Right lung (tissue), 5 donors: ENCODE data around the gene HTT. TPM values are rescaled to one million over a fixed set of nuclear protein-coding genes. Genes with fewer than 3 reads are reported as not detected.

ENCODE experiments used
- DNase-seq, 2 donors: peaks; one replicate each; pipeline ENCODE4 v3.0.0-alpha.2; 2013
- polyA plus RNA-seq, 5 donors: library from polyadenylated mRNA; unstranded; fragments of 120-200 nt; gene quantifications; one replicate each; pipeline versions ENCODE4 v1.2.1 to v1.2.3, GENCODE V29; 2013; ENCODE audit warnings: inconsistent platforms in 1 of 5, low replicate concordance in 1 of 5; ENCODE audit not compliant: insufficient read length in 5 of 5, insufficient read depth in 1 of 5

HTT gene
- polyA plus RNA-seq, 5 donors = 27.9 to 34.4 (median 32.0) TPM

GRCh38 chr4:3234171-3235029, 159.9 kb downstream of the HTT start:
- no peak for DNase-seq

- DNase-seq = no peak
These were observed 160.5 kb downstream of the HTT start for GRCh38 chr4:3235030-3235345.

GRCh38 chr4:3235581-3235980, 161.1 kb downstream of the HTT start:
- no peak for DNase-seq

- DNase-seq = no peak
These were observed 161.9 kb downstream of the HTT start for GRCh38 chr4:3236326-3236878.

- no peak for DNase-seq
These were observed 162.8 kb downstream of the HTT start for GRCh38 chr4:3237266-3237665.

- DNase-seq = no peak
These were observed 163.5 kb downstream of the HTT start for GRCh38 chr4:3237712-3238560.

DNA sequence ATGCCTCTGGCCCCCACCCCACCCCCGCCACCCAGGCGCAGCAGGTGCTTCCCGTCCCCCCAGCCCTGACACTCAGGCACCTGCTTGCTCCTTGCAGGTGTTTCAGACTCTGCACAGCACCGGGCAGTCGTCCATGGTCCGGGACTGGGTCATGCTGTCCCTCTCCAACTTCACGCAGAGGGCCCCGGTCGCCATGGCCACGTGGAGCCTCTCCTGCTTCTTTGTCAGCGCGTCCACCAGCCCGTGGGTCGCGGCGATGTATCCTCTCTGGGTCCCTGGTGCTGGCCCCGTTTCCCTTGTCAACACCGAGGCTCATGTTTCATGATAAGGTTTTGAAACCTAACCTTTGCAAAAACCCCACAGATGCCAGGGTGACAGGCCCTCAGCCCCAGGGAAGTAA, 164.2 kb downstream of the HTT start:
- no peak for DNase-seq

GRCh38 chr4:3239303-3239702, 164.8 kb downstream of the HTT start:
- DNase-seq = no peak

DNA sequence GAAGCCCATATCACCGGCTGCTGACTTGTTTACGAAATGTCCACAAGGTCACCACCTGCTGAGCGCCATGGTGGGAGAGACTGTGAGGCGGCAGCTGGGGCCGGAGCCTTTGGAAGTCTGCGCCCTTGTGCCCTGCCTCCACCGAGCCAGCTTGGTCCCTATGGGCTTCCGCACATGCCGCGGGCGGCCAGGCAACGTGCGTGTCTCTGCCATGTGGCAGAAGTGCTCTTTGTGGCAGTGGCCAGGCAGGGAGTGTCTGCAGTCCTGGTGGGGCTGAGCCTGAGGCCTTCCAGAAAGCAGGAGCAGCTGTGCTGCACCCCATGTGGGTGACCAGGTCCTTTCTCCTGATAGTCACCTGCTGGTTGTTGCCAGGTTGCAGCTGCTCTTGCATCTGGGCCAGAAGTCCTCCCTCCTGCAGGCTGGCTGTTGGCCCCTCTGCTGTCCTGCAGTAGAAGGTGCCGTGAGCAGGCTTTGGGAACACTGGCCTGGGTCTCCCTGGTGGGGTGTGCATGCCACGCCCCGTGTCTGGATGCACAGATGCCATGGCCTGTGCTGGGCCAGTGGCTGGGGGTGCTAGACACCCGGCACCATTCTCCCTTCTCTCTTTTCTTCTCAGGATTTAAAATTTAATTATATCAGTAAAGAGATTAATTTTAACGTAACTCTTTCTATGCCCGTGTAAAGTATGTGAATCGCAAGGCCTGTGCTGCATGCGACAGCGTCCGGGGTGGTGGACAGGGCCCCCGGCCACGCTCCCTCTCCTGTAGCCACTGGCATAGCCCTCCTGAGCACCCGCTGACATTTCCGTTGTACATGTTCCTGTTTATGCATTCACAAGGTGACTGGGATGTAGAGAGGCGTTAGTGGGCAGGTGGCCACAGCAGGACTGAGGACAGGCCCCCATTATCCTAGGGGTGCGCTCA, 165.8 kb downstream of the HTT start:
- no peak for DNase-seq

DNA sequence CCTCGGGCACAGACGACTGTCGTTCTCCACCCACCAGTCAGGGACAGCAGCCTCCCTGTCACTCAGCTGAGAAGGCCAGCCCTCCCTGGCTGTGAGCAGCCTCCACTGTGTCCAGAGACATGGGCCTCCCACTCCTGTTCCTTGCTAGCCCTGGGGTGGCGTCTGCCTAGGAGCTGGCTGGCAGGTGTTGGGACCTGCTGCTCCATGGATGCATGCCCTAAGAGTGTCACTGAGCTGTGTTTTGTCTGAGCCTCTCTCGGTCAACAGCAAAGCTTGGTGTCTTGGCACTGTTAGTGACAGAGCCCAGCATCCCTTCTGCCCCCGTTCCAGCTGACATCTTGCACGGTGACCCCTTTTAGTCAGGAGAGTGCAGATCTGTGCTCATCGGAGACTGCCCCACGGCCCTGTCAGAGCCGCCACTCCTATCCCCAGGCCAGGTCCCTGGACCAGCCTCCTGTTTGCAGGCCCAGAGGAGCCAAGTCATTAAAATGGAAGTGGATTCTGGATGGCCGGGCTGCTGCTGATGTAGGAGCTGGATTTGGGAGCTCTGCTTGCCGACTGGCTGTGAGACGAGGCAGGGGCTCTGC, 166.5 kb downstream of the HTT start:
- no peak for DNase-seq

- peak; percentile 64 to 67 for DNase-seq
These were observed 167.5 kb downstream of the HTT start for GRCh38 chr4:3241898-3242524.

DNA sequence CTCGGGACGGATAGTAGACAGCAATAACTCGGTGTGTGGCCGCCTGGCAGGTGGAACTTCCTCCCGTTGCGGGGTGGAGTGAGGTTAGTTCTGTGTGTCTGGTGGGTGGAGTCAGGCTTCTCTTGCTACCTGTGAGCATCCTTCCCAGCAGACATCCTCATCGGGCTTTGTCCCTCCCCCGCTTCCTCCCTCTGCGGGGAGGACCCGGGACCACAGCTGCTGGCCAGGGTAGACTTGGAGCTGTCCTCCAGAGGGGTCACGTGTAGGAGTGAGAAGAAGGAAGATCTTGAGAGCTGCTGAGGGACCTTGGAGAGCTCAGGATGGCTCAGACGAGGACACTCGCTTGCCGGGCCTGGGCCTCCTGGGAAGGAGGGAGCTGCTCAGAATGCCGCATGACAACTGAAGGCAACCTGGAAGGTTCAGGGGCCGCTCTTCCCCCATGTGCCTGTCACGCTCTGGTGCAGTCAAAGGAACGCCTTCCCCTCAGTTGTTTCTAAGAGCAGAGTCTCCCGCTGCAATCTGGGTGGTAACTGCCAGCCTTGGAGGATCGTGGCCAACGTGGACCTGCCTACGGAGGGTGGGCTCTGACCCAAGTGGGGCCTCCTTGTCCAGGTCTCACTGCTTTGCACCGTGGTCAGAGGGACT, 168.8 kb downstream of the HTT start:
- DNase-seq = no peak

DNA sequence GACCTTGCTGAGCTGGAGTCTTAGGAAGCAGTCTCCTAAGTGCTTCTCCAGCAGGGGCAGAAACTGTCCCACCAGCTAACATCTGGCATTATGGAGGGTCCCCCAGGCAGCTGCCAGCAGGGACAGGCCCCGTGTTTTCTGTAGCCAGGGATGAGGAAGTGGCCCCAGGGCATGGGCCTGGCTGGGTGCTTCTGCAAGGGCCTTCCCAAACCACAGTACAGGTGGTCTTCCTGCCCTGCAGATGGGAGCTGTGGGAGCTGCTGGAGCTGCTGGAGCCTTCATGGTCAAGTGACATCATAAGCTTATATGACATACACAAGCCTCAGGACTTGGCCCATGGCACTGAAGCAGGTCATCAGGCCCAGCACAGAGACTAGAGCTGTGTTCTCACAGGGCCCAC, 169.5 kb downstream of the HTT start:
- no peak for DNase-seq

GRCh38 chr4:3244747-3245146, 170.3 kb downstream of the HTT start:
- DNase-seq = no peak

DNA sequence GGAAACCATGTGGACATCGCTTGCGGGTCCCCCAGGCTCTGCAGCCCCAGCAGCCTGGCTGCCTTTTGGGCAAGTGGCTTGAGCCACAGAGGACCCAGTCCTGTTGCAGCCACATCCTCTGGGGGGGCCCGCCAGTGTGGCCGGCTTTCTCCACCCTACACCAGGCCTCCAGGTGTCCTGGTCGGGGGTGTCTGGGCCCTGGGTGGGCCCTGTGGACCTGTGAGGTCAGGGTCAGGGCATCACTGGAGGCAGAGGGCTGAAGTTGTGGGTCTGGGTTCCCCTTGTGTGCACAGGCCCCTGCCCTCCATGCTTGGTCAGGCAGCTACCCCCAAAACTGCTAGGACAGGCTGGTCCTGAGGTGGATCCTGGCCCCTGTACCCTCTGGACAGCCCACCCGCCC, 171.2 kb downstream of the HTT start:
- no peak for DNase-seq

- DNase-seq = no peak
These were observed 172.2 kb downstream of the HTT start for GRCh38 chr4:3246458-3247398.

GRCh38 chr4:3247399-3248177, 173.1 kb downstream of the HTT start:
- no peak for DNase-seq

GRCh38 chr4:3248178-3248480, 173.6 kb downstream of the HTT start:
- DNase-seq = no peak
